Bladder microvascular endothelial cell (primary cell): ENCODE data around the gene IFT20. TPM values are rescaled to one million over a fixed set of nuclear protein-coding genes. Genes with fewer than 3 reads are reported as not detected.

Experiments used
- total RNA-seq: library from RNA; depleted of rRNA; stranded (reverse); fragments of >200 nt; gene quantifications from 2 replicates; pipeline ENCODE4 v1.2.3, GENCODE V29; 2014

Gene IFT20
- total RNA-seq = 32.5 and 37.6 TPM in 2 replicates

GRCh38 chr17:28335201-28335958 lies at the start of gene IFT20, which contains the start of gene TNFAIP1:
TSS of gene IFT20 (minus strand) at chr17:28335472. CDS start at chr17:28331985, 3,487 bp downstream.
TSS of gene TNFAIP1 (plus strand) at chr17:28335761. CDS start at chr17:28339522, 3,761 bp downstream.

DNA sequence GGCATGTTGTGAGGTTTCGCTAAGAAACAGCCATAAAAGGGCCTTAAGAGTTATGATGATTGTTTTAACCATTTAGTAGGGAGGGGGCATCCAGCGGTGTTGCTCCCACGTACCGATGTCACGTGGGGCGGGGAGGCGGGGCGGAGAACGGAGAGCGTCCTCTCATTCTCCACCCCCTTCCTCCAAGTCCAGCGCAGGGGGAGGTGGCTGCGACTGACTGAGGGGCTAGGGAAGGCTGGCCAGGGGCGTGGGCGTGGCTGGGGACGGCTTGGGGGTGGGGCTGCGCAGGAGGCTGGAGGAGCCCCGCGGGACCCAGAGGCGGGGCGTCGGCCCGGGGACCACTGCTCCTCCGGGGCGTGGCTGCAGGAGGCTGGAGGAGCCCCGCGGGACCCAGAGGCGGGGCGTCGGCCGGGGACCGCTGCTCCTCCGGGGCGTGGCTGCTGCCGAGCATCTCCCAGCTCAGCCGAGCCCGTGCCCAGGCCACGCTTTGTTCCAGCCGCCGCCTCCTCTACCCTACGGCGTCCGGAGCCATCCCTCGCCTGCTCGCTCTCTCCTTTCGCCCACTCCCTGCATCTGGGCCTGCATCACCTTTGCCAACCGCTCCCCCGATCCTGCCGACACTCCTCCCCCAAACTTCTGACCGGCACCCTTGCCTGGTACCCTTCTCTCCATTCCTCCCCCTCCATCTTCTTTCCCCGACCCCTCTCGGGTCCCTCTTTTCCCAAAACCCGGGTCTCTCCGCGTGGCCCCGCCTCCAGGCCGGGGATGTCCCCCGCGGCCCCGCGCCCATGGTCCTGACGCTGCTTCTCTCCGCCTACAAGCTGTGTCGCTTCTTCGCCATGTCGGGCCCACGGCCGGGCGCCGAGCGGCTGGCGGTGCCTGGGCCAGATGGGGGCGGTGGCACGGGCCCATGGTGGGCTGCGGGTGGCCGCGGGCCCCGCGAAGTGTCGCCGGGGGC lies 36.3 kb upstream of the IFT20 start, which contains the start of gene SARM1:
Gene SARM1 (plus strand): TSS at position 450 of the 958 bp plus-strand sequence. CDS start 339 bp downstream, at position 789.

DNA sequence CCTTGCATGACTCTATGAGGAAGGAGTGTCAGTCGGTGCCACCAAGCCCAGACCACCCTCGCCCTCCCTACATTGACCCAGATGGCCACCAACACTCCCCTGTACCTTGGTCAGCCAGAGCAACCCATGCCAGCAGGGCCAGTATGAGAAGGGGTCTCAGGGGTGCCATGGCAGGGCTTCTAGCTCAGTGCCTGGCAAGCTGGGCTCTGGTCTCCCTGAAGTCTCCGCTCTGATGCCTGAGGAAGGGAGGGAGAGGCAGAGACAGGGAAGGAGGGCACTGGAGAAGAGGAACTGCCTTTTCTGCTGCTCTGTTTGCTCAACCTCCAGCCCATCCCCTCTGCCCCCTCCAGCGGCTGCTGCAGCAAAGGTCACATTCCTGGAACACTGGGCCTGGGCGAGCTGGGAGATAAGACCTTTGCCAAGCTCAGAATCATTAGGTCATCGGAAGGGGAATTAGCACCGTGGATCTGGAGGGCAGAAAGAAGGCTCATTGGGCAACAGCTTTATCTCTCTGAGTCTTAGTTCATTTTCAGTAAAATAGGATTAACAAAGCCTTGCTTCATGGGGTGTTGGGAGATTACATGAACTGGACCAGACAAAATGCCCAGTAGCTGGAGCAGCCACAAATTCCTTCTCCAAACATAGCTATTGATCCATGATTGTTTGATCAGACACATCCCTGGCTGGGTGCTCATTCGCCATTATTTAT lies 34.9 kb upstream of the IFT20 start, which contains the start of gene VTN:
Gene VTN (minus strand): TSS at position 273 of the 709 bp plus-strand sequence. CDS start 104 bp downstream, at position 169.

GRCh38 chr17:28364665-28365363 lies 29.5 kb upstream of the IFT20 start, which contains the start of gene SEBOX:
TSS of gene SEBOX (minus strand) at chr17:28365199. CDS start at chr17:28365151, 48 bp downstream.

GRCh38 chr17:28357061-28357900 lies 22.0 kb upstream of the IFT20 start, which contains the start of gene POLDIP2:
TSS of gene POLDIP2 (minus strand) at chr17:28357527. CDS start at chr17:28357448, 79 bp downstream.

DNA sequence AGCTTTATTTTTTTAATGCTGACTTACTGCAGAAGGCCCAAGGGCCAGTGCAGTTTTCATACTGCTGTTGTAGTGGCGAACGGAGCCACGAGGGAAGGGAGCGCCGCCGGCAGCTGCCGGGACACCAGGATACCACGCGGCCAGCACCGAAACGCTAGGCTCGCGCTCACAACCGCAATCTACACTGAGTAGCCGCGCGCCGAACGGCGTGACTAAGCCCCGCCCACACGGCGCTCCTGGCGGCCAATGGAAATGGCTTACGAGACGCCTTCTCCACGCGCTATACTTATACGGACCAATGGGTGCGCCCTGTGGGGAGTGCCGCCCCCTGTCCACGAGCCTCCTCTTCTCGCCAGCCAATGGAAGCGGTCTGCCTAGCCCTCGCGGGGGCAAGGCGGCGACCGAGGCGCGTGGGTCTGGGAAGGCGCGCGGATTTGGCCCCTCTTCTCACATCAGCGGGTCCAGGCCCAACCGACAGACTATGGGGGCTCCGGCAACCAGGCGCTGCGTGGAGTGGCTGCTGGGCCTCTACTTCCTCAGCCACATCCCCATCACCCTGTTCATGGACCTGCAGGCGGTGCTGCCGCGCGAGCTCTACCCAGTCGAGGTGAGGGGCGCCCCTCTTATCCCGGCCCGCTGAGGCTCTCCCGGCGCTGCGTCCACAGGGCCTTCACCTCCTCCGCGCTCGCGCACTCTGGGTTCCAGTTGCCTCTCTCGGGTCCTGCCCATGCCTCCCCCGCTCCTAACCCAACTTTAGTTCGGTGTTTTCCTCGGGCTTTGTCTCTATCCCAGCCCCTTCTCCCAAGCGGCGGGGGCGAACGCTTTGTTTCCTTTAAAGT lies 16.3 kb downstream of the IFT20 start, which contains the start of gene TMEM97:
Gene TMEM97 (plus strand): TSS at position 442 of the 839 bp plus-strand sequence. CDS start 40 bp downstream, at position 482.

Other genes with a start within 250 kb of the IFT20 start
- 9.1 and 22.5 TPM in 2 replicates for gene TMEM97, start 16.3 kb downstream of the IFT20 start, total RNA-seq
- 59.6 and 113 TPM in 2 replicates for gene TNFAIP1, start 289 bp upstream of the IFT20 start, total RNA-seq
- 56.6 and 57.5 TPM in 2 replicates for gene POLDIP2, start 22.1 kb upstream of the IFT20 start, total RNA-seq
- not detected in 2 replicates for gene SEBOX, start 29.7 kb upstream of the IFT20 start, total RNA-seq
- under 0.01 and 0.06 TPM in 2 replicates for gene VTN, start 34.8 kb upstream of the IFT20 start, total RNA-seq
- 1.1 and 10.5 TPM in 2 replicates for gene SARM1, start 36.2 kb upstream of the IFT20 start, total RNA-seq
- 3.2 and 3.6 TPM in 2 replicates for gene SLC46A1, start 70.7 kb upstream of the IFT20 start, total RNA-seq
- not detected in 2 replicates for gene SLC13A2, start 138.2 kb upstream of the IFT20 start, total RNA-seq
- not detected in 2 replicates for gene FOXN1, start 170.9 kb upstream of the IFT20 start, total RNA-seq
- gene UNC119, start 217.2 kb upstream of the IFT20 start, total RNA-seq = 14.4 and 28.1 TPM in 2 replicates
- gene PIGS, start 236.1 kb upstream of the IFT20 start, total RNA-seq = 31.7 and 72.4 TPM in 2 replicates
- gene ALDOC, start 241.4 kb upstream of the IFT20 start, total RNA-seq = 19.6 and 25.0 TPM in 2 replicates